Renal cortex interstitium (tissue), 11 donors: ENCODE measurements around the gene DNTT. TPM values are rescaled to one million over a fixed set of nuclear protein-coding genes. Genes with fewer than 3 reads are reported as not detected.

Source experiments
- DNase-seq, 11 donors: peaks; one replicate each; pipeline ENCODE4 v3.0.0-alpha.2; 2013; ENCODE audit warnings: low read depth in 9 of 11, low spot score in 4 of 11; ENCODE audit errors: extremely low read depth in 1 of 11
- polyA plus RNA-seq, 3 donors: library from polyadenylated mRNA; unstranded; fragments of 120-200 nt; gene quantifications; one replicate each; pipeline ENCODE4 v1.2.1, GENCODE V29; 2013; ENCODE audit not compliant: insufficient read length in 3 of 3

The DNTT gene
- polyA plus RNA-seq, 3 donors = 0.09 to 0.22 (median 0.20) TPM

- DNase-seq = no peak
These were observed 31.6 kb upstream of the DNTT start for GRCh38 chr10:96272316-96273280.

- DNase-seq = no peak
These were observed 28.4 kb upstream of the DNTT start for GRCh38 chr10:96275685-96276418.

GRCh38 chr10:96276426-96276825 lies 27.8 kb upstream of the DNTT start:
- no peak for DNase-seq

GRCh38 chr10:96276831-96277230 lies 27.4 kb upstream of the DNTT start:
- DNase-seq = no peak

GRCh38 chr10:96279191-96279641 lies 25.0 kb upstream of the DNTT start:
- DNase-seq = no peak

- no peak for DNase-seq
These were observed 23.4 kb upstream of the DNTT start for GRCh38 chr10:96280859-96281258.

- DNase-seq = no peak
These were observed 22.7 kb upstream of the DNTT start for GRCh38 chr10:96281444-96282029.

GRCh38 chr10:96283351-96283750 lies 20.9 kb upstream of the DNTT start:
- DNase-seq = no peak

- DNase-seq = no peak
These were observed 20.5 kb upstream of the DNTT start for GRCh38 chr10:96283756-96284155.

GRCh38 chr10:96285331-96285752 lies 18.9 kb upstream of the DNTT start:
- no peak for DNase-seq

- peak in 6 of 11 donors; percentile 51 to 87 (median 76) for DNase-seq
These were observed 16.7 kb upstream of the DNTT start for GRCh38 chr10:96287392-96288105.

- DNase-seq = no peak
These were observed 16.0 kb upstream of the DNTT start for GRCh38 chr10:96288151-96288621.

GRCh38 chr10:96289218-96289910 lies 14.9 kb upstream of the DNTT start:
- peak in 1 of 11 donors; percentile 32 for DNase-seq

GRCh38 chr10:96290368-96291133 lies 13.7 kb upstream of the DNTT start:
- DNase-seq = no peak

GRCh38 chr10:96292971-96293920 lies 11.0 kb upstream of the DNTT start:
- peak in 1 of 11 donors; percentile 44 for DNase-seq

- DNase-seq = no peak
These were observed 8.8 kb upstream of the DNTT start for GRCh38 chr10:96295475-96295874.

GRCh38 chr10:96297486-96297885 lies 6.7 kb upstream of the DNTT start:
- DNase-seq = no peak
